GM23248 (cell line): ENCODE results near the gene AMOTL1. TPM values are rescaled to one million over a fixed set of nuclear protein-coding genes. Genes with fewer than 3 reads are reported as not detected.

Source experiments
- DNase-seq: peaks from one replicate; pipeline ENCODE4 v3.0.0-alpha.2; 2015
- H2AFZ ChIP-seq: fragments of 200-600 bp; sonication (generic); 2 replicates; pipeline ENCODE4 v1.6.1; 2016; ENCODE audit warnings: antibody characterized with exemption
- H3F3A ChIP-seq: fragments of 200-600 bp; sonication (generic); 2 replicates; pipeline ENCODE4 v1.6.1; 2016; ENCODE audit warnings: mild to moderate bottlenecking, antibody characterized with exemption, mixed run types; ENCODE audit not compliant: insufficient read depth
- H3K27ac ChIP-seq: fragments of 200-600 bp; sonication (generic); 2 replicates; pipeline ENCODE4 v1.5.1; 2016; ENCODE audit warnings: mild to moderate bottlenecking
- H3K27me3 ChIP-seq: fragments of 200-600 bp; sonication (generic); replicated peaks from 2 replicates; pipeline ENCODE4 v1.6.1; 2016; ENCODE audit warnings: mild to moderate bottlenecking; ENCODE audit not compliant: insufficient read depth
- H3K36me3 ChIP-seq: fragments of 200-600 bp; sonication (generic); 2 replicates; pipeline ENCODE4 v1.6.1; 2016; ENCODE audit warnings: low read depth, mild to moderate bottlenecking
- H3K4me1 ChIP-seq: fragments of 200-600 bp; sonication (generic); 2 replicates; pipeline ENCODE4 v1.6.1; 2016; ENCODE audit warnings: mild to moderate bottlenecking; ENCODE audit not compliant: insufficient read depth
- H3K4me2 ChIP-seq: fragments of 200-600 bp; sonication (generic); one replicate; pipeline ENCODE4 v1.6.1; 2016; ENCODE audit warnings: mild to moderate bottlenecking; ENCODE audit not compliant: unreplicated experiment
- H3K4me3 ChIP-seq: fragments of 200-600 bp; sonication (generic); 2 replicates; pipeline ENCODE4 v1.5.1; 2016; ENCODE audit warnings: mild to moderate bottlenecking
- H3K79me2 ChIP-seq: fragments of 200-600 bp; sonication (generic); 2 replicates; pipeline ENCODE4 v1.6.1; 2016; ENCODE audit warnings: mild to moderate bottlenecking; ENCODE audit not compliant: insufficient read depth
- H3K9ac ChIP-seq: fragments of 200-600 bp; sonication (generic); 2 replicates; pipeline ENCODE4 v1.6.1; 2016; ENCODE audit warnings: mild to moderate bottlenecking
- H3K9me2 ChIP-seq: fragments of 200-600 bp; sonication (generic); 2 replicates; pipeline ENCODE4 v1.6.1; 2016; ENCODE audit warnings: mixed run types, mild to moderate bottlenecking, moderate library complexity; ENCODE audit not compliant: insufficient read depth
- H3K9me3 ChIP-seq: fragments of 200-600 bp; sonication (generic); one replicate; pipeline ENCODE4 v1.6.1; 2017; ENCODE audit warnings: low read depth
- H4K20me1 ChIP-seq: fragments of 200-600 bp; sonication (generic); 2 replicates; pipeline ENCODE4 v1.6.0; 2016; ENCODE audit not compliant: insufficient read depth
- EZH2 ChIP-seq: fragments of 200-600 bp; sonication (generic); IDR thresholded peaks from 2 replicates; pipeline ENCODE4 v1.6.1; 2018; ENCODE audit warnings: antibody characterized with exemption, mild to moderate bottlenecking; ENCODE audit not compliant: insufficient read depth, poor library complexity, severe bottlenecking
- EZH2phosphoT487 ChIP-seq: fragments of 200-600 bp; sonication (generic); IDR thresholded peaks from 2 replicates; pipeline ENCODE4 v1.6.1; 2018; ENCODE audit warnings: antibody characterized with exemption, moderate library complexity, mild to moderate bottlenecking, low read depth; ENCODE audit not compliant: insufficient read depth
- WGBS, 2 experiments: methylation state at CpG; one replicate each; pipeline ENCODE4 v1.1.6; 2015 to 2017; ENCODE audit warnings: low lambda C conversion rate in 2 of 2, low coverage in 1 of 2; ENCODE audit errors: missing lambda C conversion rate in 2 of 2; 5-methylcytosine and 5-hydroxymethylcytosine counted together
- in situ Hi-C: fragments of 300-500 bp; cut with MboI; formaldehyde crosslinking; loops from 2 replicates; pipeline ENCODE4 v1.15.0; 2020
- polyA plus RNA-seq: library from polyadenylated mRNA; unstranded; fragments of >200 nt; fragmentation: Nextera tagmentation; extraction: Ambion mirVana; gene quantifications from 2 replicates; pipeline ENCODE4 v1.2.1, GENCODE V29; 2016
- total RNA-seq: library from RNA; depleted of rRNA; stranded (reverse); fragments of >200 nt; shearing (Covaris generic); gene quantifications from 2 replicates; pipeline ENCODE4 v1.2.3, GENCODE V29; 2014

Gene AMOTL1
- total and polyA plus RNA-seq, 2 experiments from 2014 or later = 22.3 to 50.8 TPM

GRCh38 chr11:94775567-94776327 lies 7.6 kb downstream of the AMOTL1 start:
- TF ChIP-seq EZH2 (no peak), EZH2phosphoT487 (no peak)
- Histone ChIP-seq H3K79me2 (peaks cover 100% of the 10 kb centered on the region), H4K20me1 (no peaks in the 10 kb centered on the region), H3K4me2 (peak overlapping the region; percentile 65), H3K4me1 (peaks cover 46% of the 10 kb centered on the region), H3K4me3 (no peak overlapping the region), H2AFZ (no peak overlapping the region), H3F3A (peaks cover 31% of the 10 kb centered on the region), H3K36me3 (no peaks in the 10 kb centered on the region), H3K9me3 (no peaks in the 10 kb centered on the region), H3K9me2 (no peaks in the 10 kb centered on the region), H3K9ac (peak overlapping the region; percentile 68), H3K27me3 (no peaks in the 10 kb centered on the region), H3K27ac (peak overlapping the region; percentile 88)
- WGBS, 2 experiments = 87 to 88% methylated on average over 5 of the region's 5 CpGs
- in situ Hi-C loops = no loop called here
- no peak for DNase-seq

DNA sequence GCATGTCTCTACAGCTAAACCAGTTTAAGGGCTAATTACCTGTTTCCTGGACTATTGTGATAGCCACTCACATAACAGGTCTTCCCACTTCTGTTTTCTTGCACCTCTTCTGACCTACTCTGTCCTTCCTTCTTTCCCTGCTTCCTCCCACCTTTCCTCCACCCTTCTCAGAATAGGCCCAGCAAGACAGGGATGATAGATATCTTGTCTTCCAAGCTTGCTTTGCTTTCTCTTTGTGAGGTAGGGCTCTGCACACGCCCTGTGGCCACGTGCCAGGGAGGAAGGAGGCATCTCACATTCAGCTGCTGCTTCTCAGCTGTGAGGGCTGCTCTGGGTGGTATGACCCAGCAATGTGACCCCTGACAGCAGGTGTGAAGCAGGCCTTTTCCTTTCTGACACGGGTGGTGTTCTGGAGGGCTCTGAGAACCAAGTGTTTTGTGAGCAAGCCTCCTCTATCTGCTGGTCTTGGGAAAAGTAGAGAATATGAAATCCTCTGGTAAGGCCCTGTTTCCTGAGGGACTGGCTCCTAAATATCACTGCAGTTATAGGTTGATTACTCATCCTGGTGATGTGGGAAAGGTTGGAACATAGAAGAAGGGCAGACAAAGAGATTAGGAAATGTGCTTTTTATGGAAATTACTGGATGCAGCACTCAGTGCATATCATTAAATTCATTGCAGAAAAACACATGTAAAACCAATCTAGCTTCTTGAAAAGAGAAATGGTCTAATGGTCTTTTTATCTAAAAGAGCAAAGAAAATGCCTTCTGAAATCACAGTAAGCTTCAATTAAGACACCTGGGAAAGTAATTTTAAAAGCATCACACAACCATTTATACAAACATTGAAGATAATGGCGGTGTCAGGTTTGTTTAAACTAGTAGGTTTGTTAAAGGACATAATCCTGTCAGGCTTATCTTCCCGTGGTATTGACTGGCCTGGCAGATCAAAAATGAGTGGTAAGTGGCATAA lies 8.5 kb downstream of the AMOTL1 start:
- Histone ChIP-seq H3K9me2 (no peaks in the 10 kb centered on the region), H3K4me3 (no peak overlapping the region), H3K27ac (peak overlapping the region; percentile 88), H3K9me3 (no peaks in the 10 kb centered on the region), H3F3A (peaks cover 40% of the 10 kb centered on the region), H3K4me2 (peak overlapping the region; percentile 65), H3K4me1 (peaks cover 47% of the 10 kb centered on the region), H3K27me3 (no peaks in the 10 kb centered on the region), H3K36me3 (no peaks in the 10 kb centered on the region), H3K9ac (peak overlapping the region; percentile 68), H4K20me1 (no peaks in the 10 kb centered on the region), H2AFZ (0 out of 2 replicates have a peak overlapping the region, but pooled peaks have one; percentile 36), H3K79me2 (peaks cover 100% of the 10 kb centered on the region)
- peak; percentile 83 for DNase-seq
- TF ChIP-seq EZH2phosphoT487 = no peak
- no peak for TF ChIP-seq EZH2
- in situ Hi-C loops = no loop called here
- WGBS, 2 experiments = 39 to 43% methylated on average over 5 of the region's 5 CpGs

DNA sequence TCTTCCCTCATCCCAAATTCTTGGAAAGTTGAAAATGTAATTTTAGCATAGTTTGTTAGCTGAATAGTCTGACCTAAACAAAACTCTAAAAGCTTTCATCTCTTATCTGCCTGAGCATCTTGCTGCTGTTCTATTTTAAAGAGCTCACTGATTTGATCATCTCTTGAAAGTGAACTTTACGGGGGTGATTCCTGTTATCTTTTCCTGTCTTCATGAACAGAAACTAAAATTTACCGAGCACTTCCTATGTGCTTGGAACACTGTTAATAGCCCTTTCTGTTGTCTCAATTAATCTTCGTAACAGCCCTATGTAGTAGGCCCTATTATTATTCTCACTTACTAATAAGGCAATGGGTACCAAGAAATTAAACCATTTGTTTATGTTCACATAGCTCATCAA lies 12.3 kb downstream of the AMOTL1 start:
- H3K79me2 ChIP-seq = peaks cover 100% of the 10 kb centered on the region
- no peak overlapping the region for H2AFZ ChIP-seq
- 59 to 64% methylated on average over 3 of the region's 3 CpGs for WGBS, 2 experiments
- no peaks in the 10 kb centered on the region for H3K36me3 ChIP-seq
- in situ Hi-C loops = no loop called here
- TF ChIP-seq EZH2phosphoT487 (no peak), EZH2 (no peak)
- H3K4me3 ChIP-seq = peak overlapping the region; percentile 49
- peak overlapping the region; percentile 82 for H3K27ac ChIP-seq
- peak overlapping the region; percentile 69 for H3K4me2 ChIP-seq
- H3K27me3 ChIP-seq = no peaks in the 10 kb centered on the region
- H4K20me1 ChIP-seq = no peaks in the 10 kb centered on the region
- peak overlapping the region; percentile 35 for H3K9ac ChIP-seq
- peaks cover 76% of the 10 kb centered on the region for H3K4me1 ChIP-seq
- H3K9me3 ChIP-seq = no peaks in the 10 kb centered on the region
- no peak for DNase-seq
- no peaks in the 10 kb centered on the region for H3K9me2 ChIP-seq
- H3F3A ChIP-seq = peaks cover 68% of the 10 kb centered on the region

- Histone ChIP-seq H3K9ac (peak overlapping the region; percentile 43), H2AFZ (peak overlapping the region; percentile 7; the same call in 1 of the 2 replicates), H3K36me3 (no peaks in the 10 kb centered on the region), H3K4me1 (peaks cover 77% of the 10 kb centered on the region), H3K27me3 (no peaks in the 10 kb centered on the region), H3K4me3 (peak overlapping the region; percentile 23), H3K4me2 (peak overlapping the region; percentile 48), H4K20me1 (0 out of 2 replicates have a peak, but pooled peaks cover 2% of the 10 kb centered on the region), H3K9me2 (no peaks in the 10 kb centered on the region), H3K79me2 (peaks cover 100% of the 10 kb centered on the region), H3K9me3 (no peaks in the 10 kb centered on the region), H3F3A (peaks cover 54% of the 10 kb centered on the region), H3K27ac (peak overlapping the region; percentile 82)
- TF ChIP-seq EZH2phosphoT487 = no peak
- TF ChIP-seq EZH2 = no peak
- WGBS, 2 experiments = 0 to 10% methylated on average over 1 of the region's 1 CpG
- in situ Hi-C loops = no loop called here
- peak; percentile 83 for DNase-seq
These were observed 13.7 kb downstream of the AMOTL1 start for GRCh38 chr11:94781837-94782236.
